OCI-LY1 (cell line): ENCODE measurements around the gene FNDC3A.
"Not testable (repeated sequence)": the region's sequence is repeated elsewhere in the genome, so short reads cannot be mapped to it uniquely, and the experiment has no call there.

Experiments
- H2AFZ ChIP-seq: fragments of 200-600 bp; sonication (generic), shearing (Covaris generic); 2 replicates; pipeline ENCODE4 v1.6.0; 2014; ENCODE audit warnings: antibody characterized with exemption, mild to moderate bottlenecking, low read length
- H3F3A ChIP-seq: fragments of 200-600 bp; sonication (generic), shearing (Covaris generic); 2 replicates; pipeline ENCODE4 v1.6.0; 2014; ENCODE audit warnings: mild to moderate bottlenecking, antibody characterized with exemption, low read length, moderate library complexity; ENCODE audit not compliant: insufficient read depth
- H3K27ac ChIP-seq: fragments of 200-600 bp; sonication (generic); 2 replicates; pipeline ENCODE4 v1.5.1; 2014; ENCODE audit warnings: low read length, mixed run types, mild to moderate bottlenecking, low read depth; ENCODE audit not compliant: poor library complexity, severe bottlenecking
- H3K27me3 ChIP-seq: fragments of 200-600 bp; sonication (generic); 2 replicates; pipeline ENCODE4 v1.6.0; 2014; ENCODE audit warnings: antibody characterized with exemption, mild to moderate bottlenecking, low read length, moderate library complexity; ENCODE audit not compliant: insufficient read depth
- H3K36me3 ChIP-seq: fragments of 200-600 bp; sonication (generic); 2 replicates; pipeline ENCODE4 v1.6.1; 2014; ENCODE audit warnings: mild to moderate bottlenecking, antibody characterized with exemption, low read length, moderate library complexity, mixed read lengths; ENCODE audit not compliant: insufficient read depth
- H3K4me1 ChIP-seq: fragments of 200-600 bp; sonication (generic); 2 replicates; pipeline ENCODE4 v1.5.1; 2014; ENCODE audit warnings: mild to moderate bottlenecking, low read length, moderate library complexity; ENCODE audit not compliant: insufficient read depth, severe bottlenecking
- H3K4me2 ChIP-seq: fragments of 200-600 bp; sonication (generic), shearing (Covaris generic); 2 replicates; pipeline ENCODE4 v1.6.1; 2014; ENCODE audit warnings: low read length
- H3K4me3 ChIP-seq: fragments of 200-600 bp; sonication (generic); 2 replicates; pipeline ENCODE4 v1.5.1; 2014; ENCODE audit warnings: low read length, low read depth, mild to moderate bottlenecking, mixed read lengths; ENCODE audit not compliant: poor library complexity, severe bottlenecking
- H3K79me2 ChIP-seq: fragments of 200-600 bp; shearing (Covaris generic); 2 replicates; pipeline ENCODE4 v1.6.1; 2016; ENCODE audit warnings: mixed run types, low read length, mixed read lengths; ENCODE audit not compliant: insufficient read depth
- H3K9ac ChIP-seq: fragments of 200-600 bp; sonication (generic), shearing (Covaris generic); 2 replicates; pipeline ENCODE4 v1.6.1; 2014; ENCODE audit warnings: mild to moderate bottlenecking, low read length, mixed read lengths
- H3K9me2 ChIP-seq: fragments of 200-600 bp; sonication (generic), shearing (Covaris generic); 2 replicates; pipeline ENCODE4 v1.6.1; 2014; ENCODE audit warnings: low read depth, mild to moderate bottlenecking, low read length, mixed read lengths
- H3K9me3 ChIP-seq: fragments of 200-600 bp; shearing (Covaris generic); 2 replicates; pipeline ENCODE4 v1.6.1; 2014; ENCODE audit warnings: low read length, mixed read lengths
- H4K20me1 ChIP-seq: fragments of 200-600 bp; sonication (generic), shearing (Covaris generic); 2 replicates; pipeline ENCODE4 v1.6.0; 2016; ENCODE audit warnings: mild to moderate bottlenecking, low read length; ENCODE audit not compliant: insufficient read depth
- EZH2 ChIP-seq: fragments of 200-600 bp; sonication (generic), shearing (Covaris generic); IDR thresholded peaks from 2 replicates; pipeline ENCODE4 v1.8.0; 2017; ENCODE audit warnings: borderline replicate concordance, mixed run types, mild to moderate bottlenecking, antibody characterized with exemption, low read length, moderate library complexity, mixed read lengths
- TF ChIP-seq, protein P1 (sequence below): fragments of 200-600 bp; sonication (generic), shearing (Covaris generic); IDR thresholded peaks from 2 replicates; pipeline ENCODE4 v1.5.1; 2017; ENCODE audit warnings: mild to moderate bottlenecking, antibody characterized with exemption, low read length, moderate library complexity, mixed read lengths

The FNDC3A gene

DNA sequence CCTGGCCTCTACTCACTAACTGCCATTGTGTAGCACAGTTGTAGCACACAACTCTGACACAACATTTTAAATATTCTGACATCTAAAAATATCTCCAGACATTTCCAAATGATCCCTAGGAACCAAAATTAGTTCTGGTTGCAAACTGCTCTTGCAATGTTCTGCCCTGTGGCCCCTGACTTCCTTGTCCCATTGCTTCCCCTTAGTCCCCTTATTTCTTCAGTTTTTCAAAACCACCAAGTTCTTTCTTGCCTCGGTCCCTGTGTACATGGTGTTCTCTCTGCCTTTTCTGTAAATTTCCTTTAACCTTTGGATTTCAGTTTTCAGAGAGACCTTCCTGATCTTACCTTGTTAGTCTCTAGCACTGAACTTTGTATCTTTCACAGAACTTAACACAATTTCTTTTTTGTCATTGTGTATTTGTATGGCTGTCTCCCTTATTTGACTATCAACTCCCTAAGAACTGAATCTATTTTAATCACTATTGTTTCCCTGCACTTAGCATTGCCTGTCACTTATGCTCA lies 156.8 kb downstream of the FNDC3A start:
- Histone ChIP-seq H3K9me3 (no peaks in the 10 kb centered on the region), H3K9me2 (no peaks in the 10 kb centered on the region), H3F3A (no peaks in the 10 kb centered on the region), H2AFZ (no peak overlapping the region), H3K27ac (no peak overlapping the region), H3K9ac (no peak overlapping the region), H3K4me1 (no peaks in the 10 kb centered on the region), H3K4me3 (no peak overlapping the region), H3K27me3 (no peaks in the 10 kb centered on the region), H4K20me1 (no peaks in the 10 kb centered on the region), H3K79me2 (peaks cover 5% of the 10 kb centered on the region; the same call in 1 of the 2 replicates), H3K4me2 (no peak overlapping the region), H3K36me3 (peaks cover 59% of the 10 kb centered on the region)
- TF ChIP-seq, protein P1, sequence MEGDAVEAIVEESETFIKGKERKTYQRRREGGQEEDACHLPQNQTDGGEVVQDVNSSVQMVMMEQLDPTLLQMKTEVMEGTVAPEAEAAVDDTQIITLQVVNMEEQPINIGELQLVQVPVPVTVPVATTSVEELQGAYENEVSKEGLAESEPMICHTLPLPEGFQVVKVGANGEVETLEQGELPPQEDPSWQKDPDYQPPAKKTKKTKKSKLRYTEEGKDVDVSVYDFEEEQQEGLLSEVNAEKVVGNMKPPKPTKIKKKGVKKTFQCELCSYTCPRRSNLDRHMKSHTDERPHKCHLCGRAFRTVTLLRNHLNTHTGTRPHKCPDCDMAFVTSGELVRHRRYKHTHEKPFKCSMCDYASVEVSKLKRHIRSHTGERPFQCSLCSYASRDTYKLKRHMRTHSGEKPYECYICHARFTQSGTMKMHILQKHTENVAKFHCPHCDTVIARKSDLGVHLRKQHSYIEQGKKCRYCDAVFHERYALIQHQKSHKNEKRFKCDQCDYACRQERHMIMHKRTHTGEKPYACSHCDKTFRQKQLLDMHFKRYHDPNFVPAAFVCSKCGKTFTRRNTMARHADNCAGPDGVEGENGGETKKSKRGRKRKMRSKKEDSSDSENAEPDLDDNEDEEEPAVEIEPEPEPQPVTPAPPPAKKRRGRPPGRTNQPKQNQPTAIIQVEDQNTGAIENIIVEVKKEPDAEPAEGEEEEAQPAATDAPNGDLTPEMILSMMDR, result no peak
- TF ChIP-seq EZH2, result no peak

DNA sequence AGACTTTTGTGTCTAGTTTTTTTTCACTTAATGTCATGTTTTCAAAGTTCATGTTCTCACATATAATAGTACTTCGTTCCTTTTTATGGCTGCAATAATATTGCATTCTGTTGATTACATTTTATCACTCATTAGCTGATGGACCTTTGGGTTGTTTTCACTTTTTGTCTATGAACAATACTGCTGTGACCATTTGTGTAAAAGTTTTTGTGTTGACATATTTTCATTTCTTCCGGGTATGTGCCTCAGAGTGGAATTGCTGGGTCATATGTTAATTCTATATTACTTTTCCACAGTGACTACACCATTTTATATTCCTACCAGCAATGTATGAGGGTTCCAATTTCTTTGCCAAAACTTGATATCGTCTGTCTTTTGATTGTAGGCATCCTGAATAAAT lies 158.6 kb downstream of the FNDC3A start:
- Histone ChIP-seq H3K79me2 (peaks cover 5% of the 10 kb centered on the region; the same call in 1 of the 2 replicates), H3F3A (no peaks in the 10 kb centered on the region), H3K9ac (no peak overlapping the region), H3K27me3 (no peaks in the 10 kb centered on the region), H3K4me1 (no peaks in the 10 kb centered on the region), H3K9me2 (no peaks in the 10 kb centered on the region), H3K4me3 (no peak overlapping the region), H3K4me2 (no peak overlapping the region), H2AFZ (no peak overlapping the region), H3K27ac (no peak overlapping the region), H4K20me1 (no peaks in the 10 kb centered on the region), H3K36me3 (peaks cover 71% of the 10 kb centered on the region), H3K9me3 (no peaks in the 10 kb centered on the region)
- no peak for TF ChIP-seq EZH2
- TF ChIP-seq, protein P1, result no peak

DNA sequence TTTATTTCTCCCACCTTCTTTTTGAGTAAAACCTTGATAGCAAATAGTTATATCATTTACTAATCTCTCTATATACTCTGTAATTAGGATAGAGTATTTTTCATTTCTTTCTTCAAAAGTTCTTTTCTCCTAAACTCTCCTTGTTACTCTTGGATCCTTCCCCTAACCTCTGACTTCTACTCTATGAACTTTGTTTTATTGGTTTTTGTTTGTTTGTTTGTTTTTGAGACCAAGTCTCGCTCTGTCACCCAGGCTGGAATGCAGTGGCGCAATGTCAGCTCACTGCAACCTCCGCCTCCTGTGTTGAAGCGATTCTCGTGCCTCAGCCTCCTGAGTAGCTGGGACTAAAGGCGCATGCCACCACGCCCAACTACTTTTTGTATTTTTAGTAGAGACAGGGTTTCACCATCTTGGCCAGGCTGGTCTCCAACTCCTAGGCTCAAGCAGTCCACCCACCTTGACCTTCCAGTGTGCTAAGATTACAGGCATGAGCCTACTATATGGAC lies 161.5 kb downstream of the FNDC3A start:
- not testable (repeated sequence) for H3K4me3 ChIP-seq, H3K27ac ChIP-seq, H2AFZ ChIP-seq, H3K9me2 ChIP-seq, H3K4me2 ChIP-seq, H3K27me3 ChIP-seq, H3K4me1 ChIP-seq, H3K9me3 ChIP-seq, H3K9ac ChIP-seq, H4K20me1 ChIP-seq, H3K79me2 ChIP-seq, H3F3A ChIP-seq
- H3K36me3 ChIP-seq, result peaks cover 79% of the 10 kb centered on the region
